ENCODE data around the gene FARP1.

GRCh38 chr13:98273824-98274742 lies 131.2 kb downstream of the FARP1 start:
- TF ChIP-seq CTCF (conservative IDR thresholded peaks at IDR 0.05) (no peak), ZFX (IDR thresholded peaks at IDR 0.05) (no peak)

Measured in C4-2B (cell line).